Body of pancreas (tissue), 4 donors: ENCODE data around the gene SLX4IP.

Experiments
- POLR2A ChIP-seq, 3 donors: fragments of 450-650 bp; IDR thresholded peaks; one replicate each; pipeline ENCODE4 v1.6.1; 2016; ENCODE audit warnings: antibody characterized with exemption in 3 of 3, mild to moderate bottlenecking in 2 of 3
- TF ChIP-seq, protein P1 (sequence below), 7 experiments: fragments of 450-650 bp in 4 of 7; fragments of 200-600 bp in 3 of 7; sonication (generic) in 3 of 7; IDR thresholded peaks; one replicate each; pipeline ENCODE4 v1.5.1; 2016 to 2019; ENCODE audit warnings: antibody characterized with exemption in 7 of 7

DNA sequence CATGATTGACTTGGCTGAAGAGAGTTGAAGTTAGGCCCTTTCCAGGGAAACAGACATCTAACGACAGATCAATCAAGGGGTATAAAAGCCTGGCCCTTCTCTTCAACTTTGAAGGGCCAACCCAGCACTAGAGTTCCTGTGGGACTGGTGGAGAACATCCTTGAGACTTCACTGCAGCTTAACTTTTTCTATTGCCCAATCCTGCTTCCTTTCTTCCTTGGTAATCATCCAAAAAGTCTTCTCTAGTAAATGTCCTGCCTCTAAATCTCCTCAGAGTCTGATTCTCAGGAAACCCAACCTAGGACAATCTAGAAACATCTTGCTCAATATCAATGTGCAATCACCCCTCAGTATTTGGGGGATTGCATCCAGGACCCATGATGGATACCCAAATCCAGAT, 3.0 kb upstream of the SLX4IP start:
- TF ChIP-seq, protein P1, sequence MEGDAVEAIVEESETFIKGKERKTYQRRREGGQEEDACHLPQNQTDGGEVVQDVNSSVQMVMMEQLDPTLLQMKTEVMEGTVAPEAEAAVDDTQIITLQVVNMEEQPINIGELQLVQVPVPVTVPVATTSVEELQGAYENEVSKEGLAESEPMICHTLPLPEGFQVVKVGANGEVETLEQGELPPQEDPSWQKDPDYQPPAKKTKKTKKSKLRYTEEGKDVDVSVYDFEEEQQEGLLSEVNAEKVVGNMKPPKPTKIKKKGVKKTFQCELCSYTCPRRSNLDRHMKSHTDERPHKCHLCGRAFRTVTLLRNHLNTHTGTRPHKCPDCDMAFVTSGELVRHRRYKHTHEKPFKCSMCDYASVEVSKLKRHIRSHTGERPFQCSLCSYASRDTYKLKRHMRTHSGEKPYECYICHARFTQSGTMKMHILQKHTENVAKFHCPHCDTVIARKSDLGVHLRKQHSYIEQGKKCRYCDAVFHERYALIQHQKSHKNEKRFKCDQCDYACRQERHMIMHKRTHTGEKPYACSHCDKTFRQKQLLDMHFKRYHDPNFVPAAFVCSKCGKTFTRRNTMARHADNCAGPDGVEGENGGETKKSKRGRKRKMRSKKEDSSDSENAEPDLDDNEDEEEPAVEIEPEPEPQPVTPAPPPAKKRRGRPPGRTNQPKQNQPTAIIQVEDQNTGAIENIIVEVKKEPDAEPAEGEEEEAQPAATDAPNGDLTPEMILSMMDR (IDR thresholded peaks at IDR 0.05) = no peak
- no peak for TF ChIP-seq POLR2A (IDR thresholded peaks at IDR 0.05)
